HEK293 (cell line): ENCODE measurements around the gene PPP4C.
A peak's percentile ranks its signal among the peaks of the same experiment; 100 is the strongest.

Experiments used
- CTCF ChIA-PET: fragments of 350-600 bp; formaldehyde crosslinking; extraction: SDS; loops from one replicate; lab custom pipeline; 2021; ENCODE audit warnings: antibody characterized with exemption; lab: Yijun Ruan, JAX
- POLR2A ChIA-PET: fragments of 300-600 bp; formaldehyde crosslinking; extraction: SDS; loops from one replicate; lab custom pipeline; 2020; ENCODE audit warnings: antibody characterized with exemption, inconsistent platforms; lab: Yijun Ruan, JAX
- H3K27ac ChIP-seq: fragments of 200-500 bp; sonication (Bioruptor generic); 2 replicates; pipeline ENCODE4 v1.5.1; 2014; ENCODE audit warnings: low read depth, low read length, control low read depth, inconsistent platforms; ENCODE audit errors: extremely low read depth
- H3K36me3 ChIP-seq, 2 experiments: fragments of 200-500 bp in 1 of 2; sonication (Bioruptor generic) in 1 of 2; 1 replicate in 1 of 2; 2 replicates in 1 of 2; pipeline ENCODE4 v1.5.1; 2014 to 2017; ENCODE audit warnings: inconsistent platforms in 2 of 2, low read length in 2 of 2; ENCODE audit not compliant: control insufficient read depth in 2 of 2, insufficient read depth in 1 of 2
- H3K4me1 ChIP-seq: fragments of 200-500 bp; sonication (Bioruptor generic); 2 replicates; pipeline ENCODE4 v1.5.1; 2014; ENCODE audit warnings: mild to moderate bottlenecking, low read length, inconsistent platforms; ENCODE audit not compliant: control insufficient read depth, insufficient read depth
- H3K4me3 ChIP-seq: 2 replicates; pipeline ENCODE4 v1.5.1; 2011; ENCODE audit warnings: low read depth, mild to moderate bottlenecking, control low read depth, low read length, moderate library complexity
- H3K9me3 ChIP-seq: fragments of 200-500 bp; sonication (Bioruptor generic); 2 replicates; pipeline ENCODE4 v1.5.1; 2014; ENCODE audit warnings: low read depth, low read length, inconsistent platforms; ENCODE audit not compliant: control insufficient read depth, insufficient read depth
- CTCF ChIP-seq: fragments of 450-650 bp; formaldehyde crosslinking; IDR thresholded peaks from 2 replicates; pipeline ENCODE4 v1.5.1; 2016; ENCODE audit warnings: missing biosample characterization, missing genetic modification characterization
- EGR2 ChIP-seq: fragments of 450-650 bp; formaldehyde crosslinking; IDR thresholded peaks from 2 replicates; pipeline ENCODE4 v1.5.1; 2016; ENCODE audit warnings: low read depth, missing biosample characterization, missing genetic modification characterization
- GLIS1 ChIP-seq: fragments of 450-650 bp; formaldehyde crosslinking; IDR thresholded peaks from 2 replicates; pipeline ENCODE4 v1.5.1; 2016; ENCODE audit warnings: missing biosample characterization, missing genetic modification characterization
- PRDM10 ChIP-seq: fragments of 450-650 bp; formaldehyde crosslinking; IDR thresholded peaks from 2 replicates; pipeline ENCODE4 v1.5.1; 2016; ENCODE audit warnings: missing biosample characterization, missing genetic modification characterization
- SETDB1 ChIP-seq: IDR thresholded peaks from one replicate; pipeline ENCODE4 v1.6.1; 2017; ENCODE audit warnings: mild to moderate bottlenecking, low read length, moderate library complexity, mixed read lengths; ENCODE audit not compliant: insufficient read length
- SP3 ChIP-seq: fragments of 450-650 bp; formaldehyde crosslinking; IDR thresholded peaks from 2 replicates; pipeline ENCODE4 v1.5.1; 2016; ENCODE audit warnings: missing biosample characterization, missing genetic modification characterization
- TCF7L2 ChIP-seq: IDR thresholded peaks from 2 replicates; pipeline ENCODE4 v1.6.1; 2011; ENCODE audit warnings: low read depth, mild to moderate bottlenecking, inconsistent platforms, low read length, moderate library complexity, borderline replicate concordance
- ZEB2 ChIP-seq: fragments of 450-650 bp; formaldehyde crosslinking; IDR thresholded peaks from 2 replicates; pipeline ENCODE4 v1.5.1; 2016; ENCODE audit warnings: missing biosample characterization, missing genetic modification characterization
- ZNF132 ChIP-seq: fragments of 450-650 bp; formaldehyde crosslinking; IDR thresholded peaks from 2 replicates; pipeline ENCODE4 v1.5.1; 2017; ENCODE audit warnings: missing biosample characterization, missing genetic modification characterization, borderline replicate concordance
- ZNF19 ChIP-seq: fragments of 450-650 bp; formaldehyde crosslinking; IDR thresholded peaks from 2 replicates; pipeline ENCODE4; 2016; ENCODE audit warnings: missing biosample characterization, missing genetic modification characterization, low read depth
- ZNF2 ChIP-seq: fragments of 450-650 bp; formaldehyde crosslinking; IDR thresholded peaks from 2 replicates; pipeline ENCODE4 v1.5.1; 2016; ENCODE audit warnings: missing biosample characterization, missing genetic modification characterization
- ZNF214 ChIP-seq: fragments of 450-650 bp; formaldehyde crosslinking; IDR thresholded peaks from 2 replicates; pipeline ENCODE4 v1.5.1; 2017; ENCODE audit warnings: missing biosample characterization, mild to moderate bottlenecking, missing genetic modification characterization, borderline replicate concordance
- ZNF398 ChIP-seq: fragments of 450-650 bp; formaldehyde crosslinking; IDR thresholded peaks from 2 replicates; pipeline ENCODE4 v1.5.1; 2017; ENCODE audit warnings: missing biosample characterization, missing genetic modification characterization
- ZNF426 ChIP-seq: fragments of 450-650 bp; formaldehyde crosslinking; IDR thresholded peaks from 2 replicates; pipeline ENCODE4 v1.5.1; 2017; ENCODE audit warnings: missing biosample characterization, missing genetic modification characterization, mild to moderate bottlenecking, inconsistent platforms, moderate library complexity
- ZNF449 ChIP-seq: fragments of 450-650 bp; formaldehyde crosslinking; IDR thresholded peaks from 2 replicates; pipeline ENCODE4 v1.5.1; 2017; ENCODE audit warnings: missing biosample characterization, mild to moderate bottlenecking, missing genetic modification characterization, moderate library complexity
- ZNF549 ChIP-seq: fragments of 450-650 bp; IDR thresholded peaks from 2 replicates; pipeline ENCODE4 v1.5.1; 2018; ENCODE audit warnings: missing biosample characterization, missing genetic modification characterization, mild to moderate bottlenecking, inconsistent platforms, moderate library complexity
- ZNF555 ChIP-seq: fragments of 450-650 bp; formaldehyde crosslinking; conservative IDR thresholded peaks from 2 replicates; pipeline ENCODE4 v1.5.1; 2017; ENCODE audit warnings: missing biosample characterization, mild to moderate bottlenecking, missing genetic modification characterization, inconsistent platforms
- ZNF621 ChIP-seq: fragments of 450-650 bp; formaldehyde crosslinking; IDR thresholded peaks from 2 replicates; pipeline ENCODE4 v1.5.1; 2017; ENCODE audit warnings: missing biosample characterization, missing genetic modification characterization
- ZNF624 ChIP-seq: fragments of 450-650 bp; formaldehyde crosslinking; IDR thresholded peaks from 2 replicates; pipeline ENCODE4 v1.5.1; 2017; ENCODE audit warnings: missing biosample characterization, missing genetic modification characterization
- ZNF670 ChIP-seq: fragments of 450-650 bp; formaldehyde crosslinking; IDR thresholded peaks from 2 replicates; pipeline ENCODE4 v1.5.1; 2016; ENCODE audit warnings: missing biosample characterization, missing genetic modification characterization, low read depth
- ZNF701 ChIP-seq: fragments of 450-650 bp; formaldehyde crosslinking; IDR thresholded peaks from 2 replicates; pipeline ENCODE4 v1.5.1; 2016; ENCODE audit warnings: missing biosample characterization, missing genetic modification characterization

The PPP4C gene

GRCh38 chr16:30068750-30069610 is 6.8 kb upstream of the PPP4C start (continued):
- TF ChIP-seq CTCF (tag by site-specific recombination) (peak; percentile 76), ZEB2 (tag by site-specific recombination) (no peak), ZNF19 (tag by site-specific recombination) (no peak), PRDM10 (tag by site-specific recombination) (peak; percentile 74), SP3 (tag by site-specific recombination) (no peak)
- TF ChIP-seq, all 188 proteins: peak for 5

- no peak for TF ChIP-seq ZNF449
- no peak for TF ChIP-seq GLIS1 (tag by site-specific recombination)
- TF ChIP-seq ZNF426 = no peak
- TF ChIP-seq ZNF621 (tag by site-specific recombination) = no peak
- TF ChIP-seq ZNF398 (tag by site-specific recombination) = no peak
- no peak for TF ChIP-seq ZNF624 (tag by site-specific recombination)
- TF ChIP-seq ZNF670 (tag by site-specific recombination) = no peak
- TF ChIP-seq ZNF132 (tag by site-specific recombination) = no peak
- TF ChIP-seq ZEB2 (tag by site-specific recombination) = no peak
- no peak for TF ChIP-seq ZNF701
- peak; percentile 73 for TF ChIP-seq EGR2
- TF ChIP-seq ZNF2 (tag by site-specific recombination) = peak; percentile 86
- TF ChIP-seq ZNF555 (tag by site-specific recombination) = no peak
- TF ChIP-seq SETDB1 = no peak
- no peak for TF ChIP-seq ZNF214 (tag by site-specific recombination)
- TF ChIP-seq ZNF549 (tag by site-specific recombination) = no peak
- TF ChIP-seq TCF7L2 = no peak
- no peak overlapping the region for H3K4me3 ChIP-seq
- H3K4me1 ChIP-seq = no peaks in the 10 kb centered on the region
- H3K36me3 ChIP-seq = peaks cover 42 to 68% of the 10 kb centered on the region in 2 experiments; a peak in 2 of 3 replicates
- no peak overlapping the region for H3K27ac ChIP-seq
- ChIA-PET POLR2A (interaction anchor here (0.6 kb wide), 1 partner anchor 14 kb away, joined by 3 read pairs; no protein-coding TSS in a partner anchor), CTCF (interaction anchor here (1.0 to 1.6 kb wide), 2 partner anchors 13 to 625 kb away, joined by 3 to 4 read pairs; no protein-coding TSS in a partner anchor)
- H3K9me3 ChIP-seq = no peaks in the 10 kb centered on the region
These were observed 6.0 kb upstream of the PPP4C start for GRCh38 chr16:30069611-30070462.
